ENCODE results near the gene IPO9.
A peak's percentile ranks its signal among the peaks of the same experiment; 100 is the strongest.

IPO9 gene

DNA sequence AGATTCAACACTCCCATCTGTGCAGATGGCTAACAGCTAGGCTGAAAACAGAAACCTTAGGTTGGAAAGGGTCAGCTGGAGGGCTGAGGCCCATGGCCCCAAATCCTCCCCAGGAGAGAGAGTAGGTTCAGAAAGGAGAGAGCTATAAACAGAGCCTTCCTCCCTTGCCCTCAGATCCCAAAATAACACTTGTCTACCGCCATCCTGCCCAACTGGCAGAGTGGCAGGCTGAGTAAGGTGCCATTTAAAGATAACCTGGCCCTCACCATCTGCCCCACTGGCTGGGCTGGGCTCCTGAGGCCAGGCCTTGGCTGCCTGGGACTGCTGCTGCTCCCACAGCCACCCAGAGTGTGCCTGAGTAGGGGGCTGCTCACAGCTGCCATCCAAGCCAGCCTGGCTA, 55.5 kb downstream of the IPO9 start:
- DNase-seq (ENCODE audit: low spot score): no peak
- TF ChIP-seq, protein P1, sequence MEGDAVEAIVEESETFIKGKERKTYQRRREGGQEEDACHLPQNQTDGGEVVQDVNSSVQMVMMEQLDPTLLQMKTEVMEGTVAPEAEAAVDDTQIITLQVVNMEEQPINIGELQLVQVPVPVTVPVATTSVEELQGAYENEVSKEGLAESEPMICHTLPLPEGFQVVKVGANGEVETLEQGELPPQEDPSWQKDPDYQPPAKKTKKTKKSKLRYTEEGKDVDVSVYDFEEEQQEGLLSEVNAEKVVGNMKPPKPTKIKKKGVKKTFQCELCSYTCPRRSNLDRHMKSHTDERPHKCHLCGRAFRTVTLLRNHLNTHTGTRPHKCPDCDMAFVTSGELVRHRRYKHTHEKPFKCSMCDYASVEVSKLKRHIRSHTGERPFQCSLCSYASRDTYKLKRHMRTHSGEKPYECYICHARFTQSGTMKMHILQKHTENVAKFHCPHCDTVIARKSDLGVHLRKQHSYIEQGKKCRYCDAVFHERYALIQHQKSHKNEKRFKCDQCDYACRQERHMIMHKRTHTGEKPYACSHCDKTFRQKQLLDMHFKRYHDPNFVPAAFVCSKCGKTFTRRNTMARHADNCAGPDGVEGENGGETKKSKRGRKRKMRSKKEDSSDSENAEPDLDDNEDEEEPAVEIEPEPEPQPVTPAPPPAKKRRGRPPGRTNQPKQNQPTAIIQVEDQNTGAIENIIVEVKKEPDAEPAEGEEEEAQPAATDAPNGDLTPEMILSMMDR (IDR thresholded peaks at IDR 0.05; ENCODE audit: extremely low read depth, missing control alignments): no peak

DNA sequence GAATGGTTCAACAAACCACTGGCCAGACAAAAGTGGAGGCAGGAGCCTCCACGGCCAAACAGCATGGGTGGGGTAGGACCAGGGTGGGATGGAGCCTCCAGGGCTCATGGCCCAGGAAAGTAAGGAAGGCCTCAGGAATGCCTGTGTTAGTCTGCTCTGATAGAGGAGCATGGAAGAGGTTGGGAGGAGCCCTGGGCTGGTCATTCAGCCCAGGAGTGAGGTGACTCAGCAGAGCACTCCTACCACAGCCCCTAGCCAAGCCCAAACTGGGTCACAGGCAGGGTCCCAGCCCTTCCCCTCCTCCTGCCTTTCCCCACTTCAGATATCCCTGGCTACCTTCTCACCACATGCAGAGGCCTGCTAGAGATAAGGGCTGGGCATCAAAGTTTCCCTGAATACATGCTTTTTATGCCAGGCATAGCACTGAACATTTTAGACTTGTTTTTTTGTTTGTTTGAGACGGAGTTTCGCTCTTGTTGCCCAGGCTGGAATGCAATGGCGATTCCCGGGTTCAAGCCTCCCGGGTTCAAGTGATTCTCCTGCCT, 56.6 kb downstream of the IPO9 start:
- TF ChIP-seq, protein P1 (IDR thresholded peaks at IDR 0.05; ENCODE audit: extremely low read depth, missing control alignments): no peak
- DNase-seq (ENCODE audit: low spot score): no peak

DNA sequence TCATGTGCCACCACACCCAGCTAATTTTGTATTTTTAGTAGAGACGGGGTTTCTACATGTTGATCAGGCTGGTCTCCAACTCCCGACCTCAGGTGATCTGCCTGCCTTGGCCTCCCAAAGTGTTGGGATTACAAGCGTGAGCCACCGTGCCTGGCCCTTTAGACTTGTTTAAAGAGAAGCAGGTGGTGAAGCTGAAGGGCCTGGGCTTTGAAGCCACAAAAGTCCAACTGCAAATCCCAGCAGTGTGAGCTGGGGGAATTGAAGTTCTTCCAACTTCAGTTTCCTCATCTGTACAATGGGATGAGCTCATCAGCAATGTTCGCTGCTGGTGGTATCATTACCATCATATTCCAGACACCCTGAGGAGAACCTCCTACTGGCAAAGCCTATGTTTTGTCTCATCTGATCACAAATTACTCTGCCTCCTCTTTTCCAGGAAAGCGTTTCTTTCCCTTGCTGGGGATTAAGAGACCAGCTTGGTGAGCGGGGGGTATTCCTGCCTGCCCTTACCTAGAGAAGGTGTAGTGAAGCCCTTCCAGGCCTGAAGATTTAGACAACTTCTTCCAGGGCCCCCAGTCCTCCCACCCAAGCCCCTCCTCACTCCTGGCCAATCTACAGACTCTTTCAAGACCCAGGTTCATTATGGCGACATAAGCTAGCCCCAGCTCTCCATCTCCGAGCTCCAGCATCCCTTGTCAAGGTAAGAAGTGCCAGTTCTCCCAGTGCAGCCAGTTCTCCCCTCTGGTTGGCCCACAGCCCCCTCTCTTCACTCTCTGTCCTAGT, 57.3 kb downstream of the IPO9 start:
- no peak for DNase-seq (ENCODE audit: low spot score)
- TF ChIP-seq, protein P1 (IDR thresholded peaks at IDR 0.05; ENCODE audit: extremely low read depth, missing control alignments): no peak

DNA sequence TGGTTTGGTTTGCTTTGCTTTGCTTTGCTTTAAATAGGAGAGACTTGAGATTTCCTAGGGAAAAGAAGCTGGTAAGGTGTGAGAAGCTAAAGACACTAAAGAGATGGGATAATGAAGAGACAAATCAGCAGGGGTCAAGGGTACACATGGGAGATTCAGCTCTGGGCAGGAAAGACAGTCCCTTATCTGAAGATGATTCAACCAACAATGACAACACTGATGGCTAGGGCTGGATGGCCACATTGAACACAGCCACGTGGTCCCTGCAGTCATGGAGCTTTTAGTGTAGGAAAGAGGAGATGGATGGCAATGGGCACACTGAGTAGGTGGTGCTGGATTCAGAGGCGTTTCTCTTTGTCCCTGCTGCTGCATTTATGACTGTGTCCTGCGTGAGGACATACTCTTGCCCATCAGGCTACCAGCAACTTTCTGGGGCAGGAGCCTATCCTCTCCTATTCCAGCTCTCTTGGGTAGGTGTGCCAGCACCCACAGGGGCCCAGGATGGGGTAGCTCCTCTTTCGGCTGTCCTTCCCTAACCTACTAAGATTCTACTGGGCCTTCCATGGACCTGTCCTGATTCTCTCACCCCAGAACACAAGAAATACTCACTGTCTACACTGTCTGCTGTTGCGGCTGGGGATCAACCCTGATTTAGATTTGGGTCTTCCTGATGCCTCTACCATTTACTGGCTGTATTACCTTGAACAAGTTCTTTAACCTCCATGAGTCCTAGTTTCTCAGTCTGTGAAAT, 58.3 kb downstream of the IPO9 start:
- TF ChIP-seq, protein P1 (IDR thresholded peaks at IDR 0.05; ENCODE audit: extremely low read depth, missing control alignments): no peak
- no peak for DNase-seq (ENCODE audit: low spot score)

DNA sequence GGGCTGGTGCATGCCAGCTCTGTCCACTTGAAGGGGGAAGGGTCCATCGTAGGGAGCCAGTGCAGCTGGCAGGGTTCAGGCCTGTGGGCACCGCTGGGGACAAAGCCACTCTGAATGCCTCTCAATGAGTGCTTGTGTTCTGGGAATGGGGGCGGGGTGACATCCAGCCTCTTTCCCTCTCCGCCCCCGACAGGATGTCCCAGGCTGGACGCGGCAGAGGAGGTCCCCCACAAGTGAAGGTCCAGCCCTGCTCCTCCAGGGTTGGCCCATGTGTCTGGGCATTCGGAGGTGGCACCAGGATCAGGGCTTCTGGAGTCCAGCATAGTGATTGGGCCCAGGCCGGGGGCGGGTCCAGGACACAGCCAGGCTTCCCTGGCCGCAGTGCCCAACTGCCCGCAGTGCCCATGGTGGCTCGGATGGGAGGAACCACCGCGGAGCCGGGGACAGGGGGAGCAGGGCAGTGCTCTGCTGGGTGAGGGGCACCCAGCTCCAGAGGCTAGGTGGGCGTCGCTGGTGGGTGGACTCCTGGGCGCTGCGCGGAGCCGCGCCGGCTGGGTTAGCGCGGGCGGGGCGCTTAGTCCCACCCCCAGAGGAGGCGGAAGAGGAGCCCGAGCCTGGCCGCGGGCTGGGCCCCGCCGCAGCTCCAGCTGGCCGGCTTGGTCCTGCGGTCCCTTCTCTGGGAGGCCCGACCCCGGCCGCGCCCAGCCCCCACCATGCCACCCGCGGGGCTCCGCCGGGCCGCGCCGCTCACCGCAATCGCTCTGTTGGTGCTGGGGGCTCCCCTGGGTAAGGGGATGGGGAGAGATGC, 59.5 kb downstream of the IPO9 start, which contains the start of gene SHISA4:
TSS of gene SHISA4 (plus strand) at position 617 of the 808 bp plus-strand sequence. CDS start at position 714, 97 bp downstream.
- DNase-seq (ENCODE audit: low spot score): peak; percentile 73
- TF ChIP-seq, protein P1 (IDR thresholded peaks at IDR 0.05; ENCODE audit: extremely low read depth, missing control alignments): no peak

DNA sequence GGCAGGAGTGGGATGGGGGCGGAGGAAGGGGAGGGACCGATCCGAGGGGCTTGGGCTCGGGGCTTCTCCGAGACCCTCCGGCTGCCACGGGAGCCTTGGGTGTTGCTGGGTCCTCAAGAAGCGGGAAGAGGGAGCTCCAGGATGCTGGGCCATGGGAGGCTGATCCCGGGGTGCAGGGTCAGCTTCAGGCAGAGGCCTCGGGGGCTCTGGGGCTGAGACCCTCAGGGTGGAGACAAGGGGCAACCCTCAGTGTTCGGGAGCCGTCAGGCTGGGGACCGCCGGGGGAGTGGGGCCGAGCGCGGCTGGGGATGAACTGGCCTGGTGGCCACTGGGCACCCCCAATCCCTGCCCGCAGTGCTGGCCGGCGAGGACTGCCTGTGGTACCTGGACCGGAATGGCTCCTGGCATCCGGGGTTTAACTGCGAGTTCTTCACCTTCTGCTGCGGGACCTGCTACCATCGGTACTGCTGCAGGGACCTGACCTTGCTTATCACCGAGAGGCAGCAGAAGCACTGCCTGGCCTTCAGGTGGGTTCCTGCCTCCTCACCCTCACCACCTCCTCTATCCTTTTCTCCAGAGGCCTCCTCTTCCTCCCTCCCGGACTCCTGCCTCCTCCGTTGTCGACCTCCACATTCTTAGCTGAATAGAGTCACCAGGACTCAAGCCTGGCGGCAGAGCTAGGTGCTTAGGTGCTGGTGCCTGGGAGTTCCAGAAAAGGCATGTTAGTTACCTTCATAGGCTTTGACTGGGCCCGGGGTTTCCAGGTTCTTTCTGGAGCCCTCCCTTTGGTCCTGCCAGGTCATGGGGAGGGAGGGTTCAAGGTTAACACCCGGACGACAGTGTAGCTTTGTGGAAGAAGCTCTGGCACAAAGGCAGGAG, 60.4 kb downstream of the IPO9 start:
- TF ChIP-seq, protein P1 (IDR thresholded peaks at IDR 0.05; ENCODE audit: extremely low read depth, missing control alignments): no peak
- no peak for DNase-seq (ENCODE audit: low spot score)
